HCT116 (cell line): ENCODE data around the gene TIMM29.

Source experiments
- CEBPB ChIP-seq: IDR thresholded peaks from 2 replicates; pipeline ENCODE4 v1.6.1; 2012; ENCODE audit warnings: low read depth
- EZH2 ChIP-seq: fragments of 200-600 bp; sonication (generic); IDR thresholded peaks from 2 replicates; pipeline ENCODE4 v1.6.1; 2017; ENCODE audit warnings: antibody characterized with exemption, mixed run types
- EZH2phosphoT487 ChIP-seq: fragments of 200-600 bp; IDR thresholded peaks from 2 replicates; pipeline ENCODE4 v1.6.1; 2018; ENCODE audit warnings: antibody characterized with exemption, borderline replicate concordance
- POLR2A ChIP-seq: IDR thresholded peaks from 2 replicates; pipeline ENCODE4 v1.7.0; 2011; ENCODE audit warnings: borderline replicate concordance; ENCODE audit not compliant: insufficient read depth, insufficient read length; ENCODE audit errors: extremely low read depth
- SIN3A ChIP-seq: IDR thresholded peaks from 2 replicates; pipeline ENCODE4 v1.6.1; 2012; ENCODE audit warnings: low read depth
- SRF ChIP-seq: IDR thresholded peaks from 2 replicates; pipeline ENCODE4 v1.6.1; 2012; ENCODE audit warnings: low read depth
- ZFX ChIP-seq: fragments of 450-650 bp; IDR thresholded peaks from 2 replicates; pipeline ENCODE4 v1.6.1; 2017
- ZNF274 ChIP-seq: fragments of 200-500 bp; sonication (Bioruptor generic); IDR thresholded peaks from 2 replicates; pipeline ENCODE4 v1.6.1; 2014; ENCODE audit warnings: mild to moderate bottlenecking, low read depth, low read length, inconsistent platforms
- TF ChIP-seq, protein P1 (sequence below), 3 experiments: fragments of 200-600 bp in 1 of 3; sonication (generic) in 1 of 3; IDR thresholded peaks in 2 of 3; conservative IDR thresholded peaks in 1 of 3; 2 replicates each; pipeline ENCODE4 v1.5.1; 2012 to 2017; ENCODE audit warnings: low read depth in 2 of 3, low read length in 2 of 3, antibody characterized with exemption in 1 of 3, borderline replicate concordance in 1 of 3, control low read depth in 1 of 3, mild to moderate bottlenecking in 1 of 3, mixed read lengths in 1 of 3, mixed run types in 1 of 3, moderate library complexity in 1 of 3; ENCODE audit not compliant: insufficient read depth in 1 of 3
- TF ChIP-seq, protein P2 (sequence below): IDR thresholded peaks from 2 replicates; pipeline ENCODE4 v1.6.1; 2011; ENCODE audit warnings: mild to moderate bottlenecking, low read length, moderate library complexity; ENCODE audit not compliant: insufficient replicate concordance; ENCODE audit errors: extremely low read depth
- TF ChIP-seq, protein P3 (sequence below): IDR thresholded peaks from 2 replicates; pipeline ENCODE4 v1.6.1; 2012

DNA sequence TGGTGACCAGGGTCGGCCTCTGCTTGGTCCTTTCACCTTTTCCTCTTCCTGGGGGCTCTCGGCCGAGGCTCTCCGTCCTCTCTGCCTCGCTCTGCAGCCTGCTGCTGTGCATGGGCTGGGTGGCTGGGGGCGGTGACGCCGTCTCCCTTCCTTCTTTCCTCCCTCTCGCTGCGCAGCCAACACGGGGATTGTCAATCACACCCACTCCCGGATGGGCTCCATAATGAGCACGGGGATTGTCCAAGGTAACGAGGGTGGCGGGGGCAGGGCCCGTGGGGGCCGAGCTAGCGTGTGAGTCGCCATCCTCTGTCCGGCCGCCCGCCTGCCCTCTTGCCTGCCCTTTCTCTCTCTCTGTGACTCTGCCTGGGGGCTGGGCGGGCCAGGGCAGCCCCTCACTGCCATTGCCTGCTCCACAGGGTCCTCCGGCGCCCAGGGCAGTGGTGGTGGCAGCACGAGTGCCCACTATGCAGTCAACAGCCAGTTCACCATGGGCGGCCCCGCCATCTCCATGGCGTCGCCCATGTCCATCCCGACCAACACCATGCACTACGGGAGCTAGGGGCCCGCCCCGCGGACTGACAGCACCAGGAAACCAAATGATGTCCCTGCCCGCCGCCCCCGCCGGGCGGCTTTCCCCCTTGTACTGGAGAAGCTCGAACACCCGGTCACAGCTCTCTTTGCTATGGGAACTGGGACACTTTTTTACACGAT, 7.3 kb upstream of the TIMM29 start:
- TF ChIP-seq ZFX = no peak
- TF ChIP-seq CEBPB = no peak
- no peak for TF ChIP-seq POLR2A
- TF ChIP-seq SRF = no peak
- TF ChIP-seq, protein P1, sequence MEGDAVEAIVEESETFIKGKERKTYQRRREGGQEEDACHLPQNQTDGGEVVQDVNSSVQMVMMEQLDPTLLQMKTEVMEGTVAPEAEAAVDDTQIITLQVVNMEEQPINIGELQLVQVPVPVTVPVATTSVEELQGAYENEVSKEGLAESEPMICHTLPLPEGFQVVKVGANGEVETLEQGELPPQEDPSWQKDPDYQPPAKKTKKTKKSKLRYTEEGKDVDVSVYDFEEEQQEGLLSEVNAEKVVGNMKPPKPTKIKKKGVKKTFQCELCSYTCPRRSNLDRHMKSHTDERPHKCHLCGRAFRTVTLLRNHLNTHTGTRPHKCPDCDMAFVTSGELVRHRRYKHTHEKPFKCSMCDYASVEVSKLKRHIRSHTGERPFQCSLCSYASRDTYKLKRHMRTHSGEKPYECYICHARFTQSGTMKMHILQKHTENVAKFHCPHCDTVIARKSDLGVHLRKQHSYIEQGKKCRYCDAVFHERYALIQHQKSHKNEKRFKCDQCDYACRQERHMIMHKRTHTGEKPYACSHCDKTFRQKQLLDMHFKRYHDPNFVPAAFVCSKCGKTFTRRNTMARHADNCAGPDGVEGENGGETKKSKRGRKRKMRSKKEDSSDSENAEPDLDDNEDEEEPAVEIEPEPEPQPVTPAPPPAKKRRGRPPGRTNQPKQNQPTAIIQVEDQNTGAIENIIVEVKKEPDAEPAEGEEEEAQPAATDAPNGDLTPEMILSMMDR (IDR thresholded peaks at IDR 0.05 in 2 of 3, conservative IDR thresholded peaks at IDR 0.05 in 1 of 3; ENCODE audit: borderline replicate concordance in 1 of 3, insufficient read depth in 1 of 3, low read depth in 2 of 3, low read length in 2 of 3) = no peak
- TF ChIP-seq, protein P2, sequence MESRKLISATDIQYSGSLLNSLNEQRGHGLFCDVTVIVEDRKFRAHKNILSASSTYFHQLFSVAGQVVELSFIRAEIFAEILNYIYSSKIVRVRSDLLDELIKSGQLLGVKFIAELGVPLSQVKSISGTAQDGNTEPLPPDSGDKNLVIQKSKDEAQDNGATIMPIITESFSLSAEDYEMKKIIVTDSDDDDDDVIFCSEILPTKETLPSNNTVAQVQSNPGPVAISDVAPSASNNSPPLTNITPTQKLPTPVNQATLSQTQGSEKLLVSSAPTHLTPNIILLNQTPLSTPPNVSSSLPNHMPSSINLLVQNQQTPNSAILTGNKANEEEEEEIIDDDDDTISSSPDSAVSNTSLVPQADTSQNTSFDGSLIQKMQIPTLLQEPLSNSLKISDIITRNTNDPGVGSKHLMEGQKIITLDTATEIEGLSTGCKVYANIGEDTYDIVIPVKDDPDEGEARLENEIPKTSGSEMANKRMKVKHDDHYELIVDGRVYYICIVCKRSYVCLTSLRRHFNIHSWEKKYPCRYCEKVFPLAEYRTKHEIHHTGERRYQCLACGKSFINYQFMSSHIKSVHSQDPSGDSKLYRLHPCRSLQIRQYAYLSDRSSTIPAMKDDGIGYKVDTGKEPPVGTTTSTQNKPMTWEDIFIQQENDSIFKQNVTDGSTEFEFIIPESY = no peak
- no peak for TF ChIP-seq ZNF274
- TF ChIP-seq EZH2phosphoT487 = no peak
- no peak for TF ChIP-seq SIN3A
- TF ChIP-seq EZH2 = no peak
- TF ChIP-seq, protein P3, sequence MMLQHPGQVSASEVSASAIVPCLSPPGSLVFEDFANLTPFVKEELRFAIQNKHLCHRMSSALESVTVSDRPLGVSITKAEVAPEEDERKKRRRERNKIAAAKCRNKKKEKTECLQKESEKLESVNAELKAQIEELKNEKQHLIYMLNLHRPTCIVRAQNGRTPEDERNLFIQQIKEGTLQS = no peak
